Measurements from ENCODE around the gene WDR64. TPM values are rescaled to one million over a fixed set of nuclear protein-coding genes. Genes with fewer than 3 reads are reported as not detected.

WDR64 gene
- total and polyA plus RNA-seq, 2 experiments from 2014 or later, result 0.07 TPM; not detected in 1

- Histone ChIP-seq H3K27me3 (no peaks in the 10 kb centered on the region), H3K9me3 (ENCODE audit: low read depth) (no peaks in the 10 kb centered on the region), H4K20me1 (ENCODE audit: insufficient read depth, poor library complexity, severe bottlenecking) (no peaks in the 10 kb centered on the region), H3K4me3 (no peak overlapping the region), H3K79me2 (no peaks in the 10 kb centered on the region), H3K27ac (no peak overlapping the region), H2AFZ (no peak overlapping the region), H3K36me3 (replicated peaks; ENCODE audit: insufficient read depth, low read depth) (no peaks in the 10 kb centered on the region), H3K4me2 (no peak overlapping the region), H3K4me1 (ENCODE audit: insufficient read depth) (no peaks in the 10 kb centered on the region), H3K9me2 (replicated peaks; ENCODE audit: insufficient read depth) (no peaks in the 10 kb centered on the region)
- 91% methylated on average over 2 of the region's 2 CpGs for WGBS (ENCODE audit: low lambda C conversion rate, missing lambda C conversion rate)
- no peak for TF ChIP-seq EZH2phosphoT487 (IDR thresholded peaks at IDR 0.05; ENCODE audit: low read depth, severe bottlenecking, unreplicated experiment)
- no peak for TF ChIP-seq EZH2 (IDR thresholded peaks at IDR 0.05; ENCODE audit: borderline replicate concordance)
- no peak for TF ChIP-seq CTCF (IDR thresholded peaks at IDR 0.05; ENCODE audit: poor library complexity)
- DNase-seq (ENCODE audit: low spot score), result no peak
Observed at GRCh38 chr1:241697640-241698018, 45.5 kb downstream of the WDR64 start.

DNA sequence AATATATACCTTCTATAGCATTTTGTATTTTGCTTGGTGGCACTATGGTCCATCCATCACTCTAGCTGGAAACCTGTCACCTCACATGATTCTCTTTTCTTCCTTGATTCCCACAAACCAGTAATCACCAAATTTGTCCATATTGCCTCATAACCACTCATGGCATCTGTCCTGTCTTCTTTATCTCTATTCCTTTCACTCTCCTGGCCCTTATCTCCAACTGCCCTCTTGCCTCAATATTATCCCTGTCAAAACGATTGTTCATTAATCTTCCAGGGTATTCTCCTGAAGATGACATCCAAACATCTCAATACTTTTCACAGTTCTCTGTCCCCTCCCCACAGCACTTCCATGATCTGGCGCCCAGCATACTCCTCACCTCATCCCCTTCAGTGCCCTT is 46.1 kb downstream of the WDR64 start:
- no peak overlapping the region for H3K4me3 ChIP-seq
- WGBS (ENCODE audit: low lambda C conversion rate, missing lambda C conversion rate), result 81% methylated on average over 2 of the region's 2 CpGs
- H2AFZ ChIP-seq, result no peak overlapping the region
- no peak for TF ChIP-seq EZH2phosphoT487 (IDR thresholded peaks at IDR 0.05; ENCODE audit: low read depth, severe bottlenecking, unreplicated experiment)
- no peak for TF ChIP-seq EZH2 (IDR thresholded peaks at IDR 0.05; ENCODE audit: borderline replicate concordance)
- TF ChIP-seq CTCF (IDR thresholded peaks at IDR 0.05; ENCODE audit: poor library complexity), result no peak
- no peaks in the 10 kb centered on the region for H3K79me2 ChIP-seq
- no peaks in the 10 kb centered on the region for H3K36me3 ChIP-seq (replicated peaks; ENCODE audit: insufficient read depth, low read depth)
- no peaks in the 10 kb centered on the region for H3K9me2 ChIP-seq (replicated peaks; ENCODE audit: insufficient read depth)
- no peak overlapping the region for H3K27ac ChIP-seq
- H4K20me1 ChIP-seq (ENCODE audit: insufficient read depth, poor library complexity, severe bottlenecking), result no peaks in the 10 kb centered on the region
- H3K9me3 ChIP-seq (ENCODE audit: low read depth), result no peaks in the 10 kb centered on the region
- no peaks in the 10 kb centered on the region for H3K4me1 ChIP-seq (ENCODE audit: insufficient read depth)
- no peaks in the 10 kb centered on the region for H3K27me3 ChIP-seq
- no peak for DNase-seq (ENCODE audit: low spot score)
- no peak overlapping the region for H3K4me2 ChIP-seq

GRCh38 chr1:241701483-241702295 is 49.6 kb downstream of the WDR64 start:
- Histone ChIP-seq H3K4me3 (no peak overlapping the region), H3K27ac (no peak overlapping the region), H3K79me2 (no peaks in the 10 kb centered on the region), H3K27me3 (no peaks in the 10 kb centered on the region), H4K20me1 (ENCODE audit: insufficient read depth, poor library complexity, severe bottlenecking) (no peaks in the 10 kb centered on the region), H3K4me2 (no peak overlapping the region), H3K36me3 (replicated peaks; ENCODE audit: insufficient read depth, low read depth) (no peaks in the 10 kb centered on the region), H2AFZ (no peak overlapping the region), H3K4me1 (ENCODE audit: insufficient read depth) (no peaks in the 10 kb centered on the region), H3K9me2 (replicated peaks; ENCODE audit: insufficient read depth) (no peaks in the 10 kb centered on the region), H3K9me3 (ENCODE audit: low read depth) (no peaks in the 10 kb centered on the region)
- 73% methylated on average over 1 of the region's 1 CpG for WGBS (ENCODE audit: low lambda C conversion rate, missing lambda C conversion rate)
- no peak for TF ChIP-seq CTCF (IDR thresholded peaks at IDR 0.05; ENCODE audit: poor library complexity)
- TF ChIP-seq EZH2phosphoT487 (IDR thresholded peaks at IDR 0.05; ENCODE audit: low read depth, severe bottlenecking, unreplicated experiment), result no peak
- no peak for TF ChIP-seq EZH2 (IDR thresholded peaks at IDR 0.05; ENCODE audit: borderline replicate concordance)
- DNase-seq (ENCODE audit: low spot score), result no peak

Measured in hepatocyte (in vitro differentiated cells).